Smooth muscle cell (in vitro differentiated cells): Measurements from ENCODE around the gene UFD1. TPM values are rescaled to one million over a fixed set of nuclear protein-coding genes. Genes with fewer than 3 reads are reported as not detected.

Experiments
- DNase-seq: peaks from one replicate; lab custom pipeline; 2025; ENCODE audit not compliant: unreplicated experiment; lab: John Stamatoyannopoulos, UW
- H2AFZ ChIP-seq: fragments of 200-600 bp; sonication (generic); 2 replicates; pipeline ENCODE4 v1.6.0; 2016; ENCODE audit warnings: antibody characterized with exemption, low read depth, mild to moderate bottlenecking
- H3F3A ChIP-seq: fragments of 200-600 bp; sonication (generic); 2 replicates; pipeline ENCODE4 v1.6.0; 2017; ENCODE audit warnings: antibody characterized with exemption, low read depth
- H3K27ac ChIP-seq: fragments of 200-600 bp; sonication (generic); 2 replicates; pipeline ENCODE4 v1.5.1; 2016; ENCODE audit warnings: low read depth, mild to moderate bottlenecking
- H3K27me3 ChIP-seq: fragments of 200-600 bp; sonication (generic); 2 replicates; pipeline ENCODE4 v1.6.1; 2016; ENCODE audit warnings: low read depth, mild to moderate bottlenecking
- H3K36me3 ChIP-seq: fragments of 200-600 bp; sonication (generic); 2 replicates; pipeline ENCODE4 v1.5.1; 2016; ENCODE audit warnings: low read depth
- H3K4me1 ChIP-seq: fragments of 200-600 bp; sonication (generic); 2 replicates; pipeline ENCODE4 v1.5.1; 2016; ENCODE audit warnings: low read depth
- H3K4me2 ChIP-seq: fragments of 200-600 bp; sonication (generic); 2 replicates; pipeline ENCODE4 v1.6.0; 2016; ENCODE audit warnings: mild to moderate bottlenecking
- H3K4me3 ChIP-seq: fragments of 200-600 bp; sonication (generic); 2 replicates; pipeline ENCODE4 v1.5.1; 2016; ENCODE audit warnings: mild to moderate bottlenecking
- H3K79me2 ChIP-seq: fragments of 200-600 bp; sonication (generic); 2 replicates; pipeline ENCODE4 v1.6.0; 2016; ENCODE audit warnings: low read depth, mild to moderate bottlenecking
- H3K9ac ChIP-seq: fragments of 200-600 bp; sonication (generic); 2 replicates; pipeline ENCODE4 v1.6.0; 2016; ENCODE audit warnings: low read depth
- H3K9me3 ChIP-seq: fragments of 200-600 bp; sonication (generic); replicated peaks from 2 replicates; pipeline ENCODE4 v1.5.1; 2016; ENCODE audit warnings: low read depth
- H4K20me1 ChIP-seq: fragments of 200-600 bp; sonication (generic); 2 replicates; pipeline ENCODE4 v1.6.0; 2016; ENCODE audit warnings: low read depth
- CTCF ChIP-seq: fragments of 200-600 bp; sonication (generic); IDR thresholded peaks from 2 replicates; pipeline ENCODE4 v1.5.1; 2017; ENCODE audit warnings: borderline replicate concordance, mild to moderate bottlenecking, antibody characterized with exemption; ENCODE audit not compliant: insufficient read depth, poor library complexity, severe bottlenecking
- WGBS: methylation state at CpG from one replicate; pipeline ENCODE4 v1.1.7; 2016; ENCODE audit warnings: low lambda C conversion rate; 5-methylcytosine and 5-hydroxymethylcytosine counted together
- polyA plus RNA-seq: library from polyadenylated mRNA; unstranded; fragments of >200 nt; fragmentation: Nextera tagmentation; extraction: Ambion mirVana; gene quantifications from 2 replicates; pipeline ENCODE4 v1.2.1, GENCODE V29; 2016
- total RNA-seq: library from RNA; depleted of rRNA; stranded (reverse); fragments of >200 nt; gene quantifications from 2 replicates; pipeline ENCODE4 v1.2.3, GENCODE V29; 2014

The UFD1 gene
- total and polyA plus RNA-seq, 2 experiments from 2014 or later: 48.1 to 111 TPM

- no peaks in the 10 kb centered on the region for H4K20me1 ChIP-seq
- no peak overlapping the region for H3K27ac ChIP-seq
- H3K4me2 ChIP-seq: no peak overlapping the region
- H3K79me2 ChIP-seq: no peaks in the 10 kb centered on the region
- H3K27me3 ChIP-seq: no peaks in the 10 kb centered on the region
- H3K9ac ChIP-seq: no peak overlapping the region
- H3K4me3 ChIP-seq: no peak overlapping the region
- no peaks in the 10 kb centered on the region for H3K9me3 ChIP-seq
- no peaks in the 10 kb centered on the region for H3K36me3 ChIP-seq
- no peaks in the 10 kb centered on the region for H3F3A ChIP-seq
- TF ChIP-seq CTCF: no peak
- no peak for DNase-seq
- no peaks in the 10 kb centered on the region for H3K4me1 ChIP-seq
- WGBS: 98% methylated on average over 5 of the region's 5 CpGs
- no peak overlapping the region for H2AFZ ChIP-seq
Measured at GRCh38 chr22:19505735-19506126, 26.7 kb upstream of the UFD1 start.

- WGBS: 96% methylated on average over 18 of the region's 18 CpGs
- no peak overlapping the region for H3K9ac ChIP-seq
Measured at GRCh38 chr22:19504900-19505734, 26.1 kb upstream of the UFD1 start.

GRCh38 chr22:19503869-19504268, 24.9 kb upstream of the UFD1 start:
- Histone ChIP-seq H4K20me1 (no peaks in the 10 kb centered on the region), H3K9ac (no peak overlapping the region), H3K36me3 (no peaks in the 10 kb centered on the region), H2AFZ (no peak overlapping the region), H3K9me3 (no peaks in the 10 kb centered on the region), H3K27me3 (no peaks in the 10 kb centered on the region), H3K79me2 (no peaks in the 10 kb centered on the region), H3K4me2 (no peak overlapping the region), H3K4me3 (no peak overlapping the region), H3F3A (no peaks in the 10 kb centered on the region), H3K27ac (no peak overlapping the region), H3K4me1 (no peaks in the 10 kb centered on the region)
- WGBS: 91% methylated on average over 9 of the region's 9 CpGs
- no peak for DNase-seq
- TF ChIP-seq CTCF: no peak

More at GRCh38 chr22:19504900-19505734, 26.1 kb upstream of the UFD1 start:
- H3K4me1 ChIP-seq: no peaks in the 10 kb centered on the region
- no peak for TF ChIP-seq CTCF
- H2AFZ ChIP-seq: no peak overlapping the region
- no peak overlapping the region for H3K4me3 ChIP-seq
- H3K9me3 ChIP-seq: no peaks in the 10 kb centered on the region
- no peak for DNase-seq
- no peaks in the 10 kb centered on the region for H3K79me2 ChIP-seq
- H3K27ac ChIP-seq: no peak overlapping the region
- no peaks in the 10 kb centered on the region for H3K36me3 ChIP-seq
- H3K4me2 ChIP-seq: no peak overlapping the region
- H4K20me1 ChIP-seq: no peaks in the 10 kb centered on the region
- H3F3A ChIP-seq: no peaks in the 10 kb centered on the region
- no peaks in the 10 kb centered on the region for H3K27me3 ChIP-seq

DNA sequence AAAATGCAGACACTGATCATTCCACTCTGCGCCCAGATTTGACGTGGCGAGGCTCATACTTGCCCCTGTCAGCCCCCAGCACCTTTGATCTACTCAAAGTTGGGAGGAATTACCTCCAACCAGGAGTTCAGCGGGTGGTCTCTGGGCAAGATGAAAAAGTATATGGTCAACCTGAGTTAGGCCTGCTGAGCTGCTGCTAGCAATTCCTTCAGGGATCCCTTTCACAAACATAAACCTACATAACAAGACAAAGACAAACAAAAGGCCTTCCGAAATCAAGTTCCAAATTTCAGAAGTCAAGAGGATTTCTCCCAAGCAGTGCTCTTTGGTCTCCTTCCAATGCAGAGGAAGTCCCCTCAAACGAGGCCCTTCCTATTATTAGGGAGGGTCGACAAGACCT, 24.4 kb upstream of the UFD1 start:
- H2AFZ ChIP-seq: no peak overlapping the region
- H3K27me3 ChIP-seq: no peaks in the 10 kb centered on the region
- H3K4me1 ChIP-seq: no peaks in the 10 kb centered on the region
- H3K4me2 ChIP-seq: no peak overlapping the region
- TF ChIP-seq CTCF: no peak
- H4K20me1 ChIP-seq: no peaks in the 10 kb centered on the region
- no peak for DNase-seq
- WGBS: 95% methylated on average over 7 of the region's 7 CpGs
- H3K9ac ChIP-seq: no peak overlapping the region
- no peaks in the 10 kb centered on the region for H3F3A ChIP-seq
- no peaks in the 10 kb centered on the region for H3K36me3 ChIP-seq
- no peak overlapping the region for H3K27ac ChIP-seq
- H3K79me2 ChIP-seq: no peaks in the 10 kb centered on the region
- H3K9me3 ChIP-seq: no peaks in the 10 kb centered on the region
- H3K4me3 ChIP-seq: no peak overlapping the region
